IMR-90 (cell line): ENCODE measurements around the gene FOXK1. TPM values are rescaled to one million over a fixed set of nuclear protein-coding genes. Genes with fewer than 3 reads are reported as not detected.

ENCODE experiments used
- ATAC-seq: fragments of 200-7000 bp; cut with Tn5 transposase; 2 replicates; pipeline ENCODE4 v1.9.1; 2020; ENCODE audit warnings: low read depth, mild to moderate bottlenecking, moderate library complexity
- BruUV-seq: library from RNA; stranded (reverse); fragments of 400-500 nt; replicated peaks from 2 replicates; lab custom pipeline; 2021; lab: Mats Ljungman, UMichigan
- CTCF ChIA-PET: fragments of 300-600 bp; formaldehyde crosslinking; extraction: SDS; loops from one replicate; lab custom pipeline; 2021; ENCODE audit warnings: antibody characterized with exemption; lab: Yijun Ruan, JAX
- POLR2A ChIA-PET: fragments of 300-600 bp; sonication (Branson Sonifier 250); formaldehyde crosslinking; loops from one replicate; lab custom pipeline; 2022; ENCODE audit warnings: antibody characterized with exemption; ENCODE audit not compliant: unreplicated experiment; lab: Charles Lee
- DNase-seq: peaks from one replicate; pipeline ENCODE4 v3.0.0; 2013
- H2AFZ ChIP-seq: replicated peaks from 2 replicates; pipeline ENCODE3; 2013; ENCODE audit warnings: low read length, mild to moderate bottlenecking; ENCODE audit not compliant: poor library complexity
- H2AK5ac ChIP-seq: 2 replicates; pipeline ENCODE4 v1.6.1; 2013; ENCODE audit warnings: low read depth, low read length, inconsistent platforms
- H2AK9ac ChIP-seq: replicated peaks from 2 replicates; pipeline ENCODE3; 2013; ENCODE audit warnings: mild to moderate bottlenecking, low read depth, low read length, moderate library complexity; ENCODE audit not compliant: poor library complexity
- H2BK120ac ChIP-seq: 2 replicates; pipeline ENCODE4 v1.6.1; 2013; ENCODE audit warnings: low read depth, low read length, inconsistent platforms
- H2BK15ac ChIP-seq: 3 replicates; pipeline ENCODE4 v1.6.1; 2013; ENCODE audit warnings: low read depth, low read length, inconsistent platforms
- H2BK20ac ChIP-seq: 2 replicates; pipeline ENCODE4 v1.6.1; 2013; ENCODE audit warnings: low read depth, mild to moderate bottlenecking, inconsistent platforms, low read length, moderate library complexity
- H2BK5ac ChIP-seq: 2 replicates; pipeline ENCODE4 v1.6.1; 2013; ENCODE audit warnings: mild to moderate bottlenecking, low read depth, low read length, inconsistent platforms; ENCODE audit not compliant: poor library complexity, severe bottlenecking
- H3K14ac ChIP-seq: replicated peaks from 2 replicates; pipeline ENCODE4 v1.6.1; 2013; ENCODE audit warnings: low read depth, low read length, inconsistent platforms
- H3K18ac ChIP-seq: 2 replicates; pipeline ENCODE4 v1.6.1; 2013; ENCODE audit warnings: low read depth, low read length, control low read depth
- H3K23ac ChIP-seq: 2 replicates; pipeline ENCODE4 v1.6.1; 2013; ENCODE audit warnings: low read depth, low read length, inconsistent platforms
- H3K27ac ChIP-seq: 2 replicates; pipeline ENCODE4 v1.5.1; 2013; ENCODE audit warnings: mild to moderate bottlenecking, control low read depth, low read length; ENCODE audit not compliant: insufficient read depth
- H3K27me3 ChIP-seq: 2 replicates; pipeline ENCODE4 v1.6.1; 2013; ENCODE audit warnings: low read length; ENCODE audit not compliant: control insufficient read depth, insufficient read depth
- H3K36me3 ChIP-seq: 2 replicates; pipeline ENCODE4 v1.6.1; 2013; ENCODE audit warnings: low read length, mixed read lengths; ENCODE audit not compliant: control insufficient read depth, insufficient read depth
- H3K4ac ChIP-seq: 2 replicates; pipeline ENCODE4 v1.6.1; 2013; ENCODE audit warnings: low read depth, low read length, inconsistent platforms
- H3K4me1 ChIP-seq: 2 replicates; pipeline ENCODE4 v1.6.1; 2013; ENCODE audit warnings: low read length, mixed read lengths; ENCODE audit not compliant: control insufficient read depth, insufficient read depth
- H3K4me2 ChIP-seq: 2 replicates; pipeline ENCODE4 v1.6.1; 2013; ENCODE audit warnings: low read depth, mild to moderate bottlenecking, control low read depth, low read length, moderate library complexity
- H3K4me3 ChIP-seq: 2 replicates; pipeline ENCODE4 v1.5.1; 2013; ENCODE audit warnings: low read depth, mild to moderate bottlenecking, control low read depth, low read length, moderate library complexity; ENCODE audit not compliant: insufficient read depth
- H3K56ac ChIP-seq: 2 replicates; pipeline ENCODE4 v1.6.1; 2013; ENCODE audit warnings: low read length, inconsistent platforms; ENCODE audit not compliant: insufficient read depth; ENCODE audit errors: extremely low read depth
- H3K79me1 ChIP-seq, 2 experiments: 2 replicates each; pipeline ENCODE4 v1.6.1; 2013; ENCODE audit warnings: low read length in 2 of 2, inconsistent platforms in 1 of 2, low read depth in 1 of 2
- H3K9ac ChIP-seq: 2 replicates; pipeline ENCODE4 v1.6.1; 2013; ENCODE audit warnings: low read depth, low read length, control low read depth
- H3K9me1 ChIP-seq: 2 replicates; pipeline ENCODE4 v1.6.1; 2013; ENCODE audit warnings: low read length, inconsistent platforms; ENCODE audit not compliant: insufficient read depth
- H3K9me3 ChIP-seq: 2 replicates; pipeline ENCODE4 v1.6.1; 2013; ENCODE audit warnings: low read length; ENCODE audit not compliant: control insufficient read depth, insufficient read depth
- H4K20me1 ChIP-seq: 2 replicates; pipeline ENCODE4 v1.6.1; 2013; ENCODE audit warnings: low read length, inconsistent platforms; ENCODE audit not compliant: insufficient read depth
- H4K5ac ChIP-seq: 2 replicates; pipeline ENCODE4 v1.6.1; 2013; ENCODE audit warnings: mild to moderate bottlenecking, low read depth, low read length, control low read depth
- H4K8ac ChIP-seq, 2 experiments: 2 replicates each; pipeline ENCODE4 v1.6.1; 2013; ENCODE audit warnings: low read depth in 2 of 2, low read length in 2 of 2, control low read depth in 1 of 2, inconsistent platforms in 1 of 2
- H4K91ac ChIP-seq: 2 replicates; pipeline ENCODE4 v1.6.1; 2013; ENCODE audit warnings: low read depth, low read length, inconsistent platforms; ENCODE audit not compliant: insufficient read depth
- BHLHE40 ChIP-seq: fragments of 150-350 bp; IDR thresholded peaks from 2 replicates; pipeline ENCODE4 v1.6.1; 2016; ENCODE audit warnings: mild to moderate bottlenecking, low read depth, low read length
- CEBPB ChIP-seq: IDR thresholded peaks from 2 replicates; pipeline ENCODE4 v1.6.1; 2012; ENCODE audit warnings: low read depth, low read length, improper control_type of control experiment
- CHD1 ChIP-seq: IDR thresholded peaks from 2 replicates; pipeline ENCODE4 v1.6.1; 2012; ENCODE audit warnings: low read depth, low read length, improper control_type of control experiment
- FOS ChIP-seq: fragments of 150-350 bp; IDR thresholded peaks from 2 replicates; pipeline ENCODE4 v1.6.1; 2016; ENCODE audit warnings: low read depth, low read length
- MAFK ChIP-seq: IDR thresholded peaks from 2 replicates; pipeline ENCODE4 v1.6.1; 2012; ENCODE audit warnings: low read depth, low read length, improper control_type of control experiment
- MAZ ChIP-seq: IDR thresholded peaks from 2 replicates; pipeline ENCODE4 v1.6.1; 2012; ENCODE audit warnings: low read depth, mild to moderate bottlenecking, low read length, improper control_type of control experiment, moderate library complexity, borderline replicate concordance
- MXI1 ChIP-seq: IDR thresholded peaks from 2 replicates; pipeline ENCODE4 v1.6.1; 2012; ENCODE audit warnings: low read depth, mild to moderate bottlenecking, low read length, moderate library complexity, borderline replicate concordance
- NFE2L2 ChIP-seq: fragments of 150-350 bp; IDR thresholded peaks from 2 replicates; pipeline ENCODE4 v1.6.1; 2016; ENCODE audit warnings: low read depth, mild to moderate bottlenecking, low read length
- RAD21 ChIP-seq: IDR thresholded peaks from 2 replicates; pipeline ENCODE4 v1.6.1; 2012; ENCODE audit warnings: low read length, improper control_type of control experiment
- RCOR1 ChIP-seq: IDR thresholded peaks from 2 replicates; pipeline ENCODE4 v1.6.1; 2012; ENCODE audit warnings: mild to moderate bottlenecking, low read length, improper control_type of control experiment; ENCODE audit not compliant: insufficient replicate concordance
- RFX5 ChIP-seq: IDR thresholded peaks from 2 replicates; pipeline ENCODE4 v1.8.0; 2012; ENCODE audit warnings: low read depth, mild to moderate bottlenecking, low read length, moderate library complexity
- SMC3 ChIP-seq: fragments of 150-350 bp; IDR thresholded peaks from 2 replicates; pipeline ENCODE4 v1.6.1; 2016; ENCODE audit warnings: low read depth, mild to moderate bottlenecking, antibody characterized with exemption, low read length, moderate library complexity
- WGBS, 2 experiments: methylation state at CpG; one replicate each; pipeline versions ENCODE4 v1.1.5 to v1.1.7; 2013; ENCODE audit warnings: missing lambda C conversion rate in 2 of 2; ENCODE audit not compliant: insufficient read length in 1 of 2; ENCODE audit errors: extremely low coverage in 2 of 2; 5-methylcytosine and 5-hydroxymethylcytosine counted together
- dilution Hi-C: fragments of 300-500 bp; cut with HindIII; formaldehyde crosslinking; loops from one replicate; pipeline ENCODE4 v1.14.3; 2018; ENCODE audit warnings: low sequenced_read_pairs; ENCODE audit not compliant: unreplicated experiment
- in situ Hi-C: fragments of 300-500 bp; cut with MboI; formaldehyde crosslinking; loops from 3 replicates; pipeline ENCODE4 v1.14.3; 2019; ENCODE audit warnings: low sequenced_read_pairs, inconsistent platforms, mixed read lengths
- intact Hi-C: fragments of 100-400 bp; cut with micrococcal nuclease; formaldehyde crosslinking; loops from 2 replicates; pipeline ENCODE4 v1.10.0; 2022
- polyA plus RNA-seq, 3 experiments: library from polyadenylated mRNA; depleted of rRNA; stranded (reverse); fragments of >200 nt; gene quantifications; 2 replicates each; pipeline ENCODE4 v1.2.3, GENCODE V29; 2012; ENCODE audit warnings: low replicate concordance in 1 of 3
- total RNA-seq: library from RNA; depleted of rRNA; stranded (reverse); fragments of >200 nt; gene quantifications from 2 replicates; pipeline ENCODE4 v1.2.3, GENCODE V29; 2012
- TF ChIP-seq, protein P1 (sequence below): fragments of 150-350 bp; IDR thresholded peaks from 2 replicates; pipeline ENCODE4 v1.6.1; 2017; ENCODE audit warnings: mild to moderate bottlenecking, antibody characterized with exemption, low read length, low read depth
- TF ChIP-seq, protein P2 (sequence below): conservative IDR thresholded peaks from 2 replicates; pipeline ENCODE4 v1.5.1; 2012; ENCODE audit warnings: mild to moderate bottlenecking, low read depth, low read length, improper control_type of control experiment
- TF ChIP-seq, protein P3 (sequence below): fragments of 150-350 bp; IDR thresholded peaks from 2 replicates; pipeline ENCODE4 v1.6.1; 2016; ENCODE audit warnings: low read depth, mild to moderate bottlenecking, low read length, moderate library complexity, borderline replicate concordance

Gene FOXK1
- total and polyA plus RNA-seq, 2 of the 4 experiments (the other 2 are of a cell fraction): 4.3 to 8.8 TPM

DNA sequence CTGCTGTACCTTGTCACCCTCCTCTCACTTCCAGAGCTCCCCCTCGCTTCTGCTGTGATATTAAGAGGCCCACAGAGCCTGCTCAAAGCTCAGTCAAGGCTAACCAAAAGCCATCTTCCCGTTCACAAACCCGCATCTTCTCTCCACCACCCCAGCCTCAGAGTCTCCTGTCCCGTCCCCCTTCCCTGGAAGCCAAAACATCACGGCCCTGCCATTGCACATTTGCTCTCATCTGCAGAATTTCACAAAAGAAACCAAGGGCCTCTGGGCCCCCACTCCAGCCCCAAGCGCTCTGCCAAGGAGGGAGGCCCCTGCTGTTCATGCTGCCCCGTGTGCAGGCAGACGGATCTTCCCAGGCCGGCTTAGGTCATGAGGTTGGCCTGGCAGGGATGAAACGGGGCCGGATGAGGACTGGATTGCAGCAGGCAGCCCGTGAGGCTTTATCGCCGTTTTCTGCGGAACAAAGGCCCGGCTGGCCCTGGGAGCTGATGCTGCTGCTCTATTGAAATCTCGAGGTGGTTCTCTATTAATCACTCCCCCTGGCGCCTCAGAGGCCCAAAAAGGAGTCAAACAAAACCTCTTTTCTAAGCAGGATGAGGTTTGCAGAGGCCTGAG is 31.6 kb upstream of the FOXK1 start:
- Histone ChIP-seq H2BK5ac (no peak overlapping the region), H2BK20ac (no peak overlapping the region), H2AK5ac (no peak overlapping the region), H3K14ac (no peak overlapping the region), H4K5ac (peak overlapping the region; percentile 65), H3K79me1 (no peaks in the 10 kb centered on the region; a peak in 1 of 4 replicates), H2AK9ac (no peak overlapping the region), H2BK15ac (no peak overlapping the region), H3K27ac (peak overlapping the region; percentile 4; the same call in 1 of the 2 replicates), H3K27me3 (no peaks in the 10 kb centered on the region), H3K23ac (no peak overlapping the region), H3K9me1 (no peaks in the 10 kb centered on the region), H3K4me1 (peaks cover 7% of the 10 kb centered on the region), H3K4me2 (no peak overlapping the region), H3K4me3 (no peak overlapping the region), H3K18ac (peak overlapping the region; percentile 40; the same call in 1 of the 2 replicates), H3K9ac (peak overlapping the region; percentile 18; the same call in 1 of the 2 replicates), H4K8ac (peak overlapping the region; percentile 18 to 29; a peak in 2 of 4 replicates), H4K20me1 (no peaks in the 10 kb centered on the region), H2BK120ac (no peak overlapping the region; the same call in 1 of the 2 replicates), H2AFZ (peak overlapping the region; percentile 60), H3K4ac (peak overlapping the region; percentile 36; the same call in 1 of the 2 replicates), H3K56ac (no peak overlapping the region), H3K36me3 (no peaks in the 10 kb centered on the region), H3K9me3 (no peaks in the 10 kb centered on the region), H4K91ac (0 out of 2 replicates have a peak overlapping the region, but pooled peaks have one; percentile 21)
- peak; percentile 46 for ATAC-seq
- BruUV-seq: no TSS peak
- dilution Hi-C loops (no loop called here), in situ Hi-C loops (no loop called here), intact Hi-C loops (no loop called here)
- WGBS, 2 experiments: 60% methylated on average over 5 of the region's 18 CpGs; no CpG with 5 or more reads in 1 of the 2 experiments
- ChIA-PET CTCF (interaction anchor here (1.1 kb wide), 1 partner anchor 18 kb away, joined by 3 read pairs; no protein-coding TSS in a partner anchor), POLR2A (no interaction called here)
- DNase-seq: peak; percentile 23
- TF ChIP-seq FOS (no peak), RAD21 (no peak), CEBPB (no peak), MAZ (no peak), NFE2L2 (no peak), SMC3 (no peak), CHD1 (no peak), MXI1 (no peak), BHLHE40 (no peak), RCOR1 (no peak), RFX5 (no peak), MAFK (no peak)
- TF ChIP-seq, protein P1, sequence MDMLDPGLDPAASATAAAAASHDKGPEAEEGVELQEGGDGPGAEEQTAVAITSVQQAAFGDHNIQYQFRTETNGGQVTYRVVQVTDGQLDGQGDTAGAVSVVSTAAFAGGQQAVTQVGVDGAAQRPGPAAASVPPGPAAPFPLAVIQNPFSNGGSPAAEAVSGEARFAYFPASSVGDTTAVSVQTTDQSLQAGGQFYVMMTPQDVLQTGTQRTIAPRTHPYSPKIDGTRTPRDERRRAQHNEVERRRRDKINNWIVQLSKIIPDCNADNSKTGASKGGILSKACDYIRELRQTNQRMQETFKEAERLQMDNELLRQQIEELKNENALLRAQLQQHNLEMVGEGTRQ: no peak
- TF ChIP-seq, protein P2, sequence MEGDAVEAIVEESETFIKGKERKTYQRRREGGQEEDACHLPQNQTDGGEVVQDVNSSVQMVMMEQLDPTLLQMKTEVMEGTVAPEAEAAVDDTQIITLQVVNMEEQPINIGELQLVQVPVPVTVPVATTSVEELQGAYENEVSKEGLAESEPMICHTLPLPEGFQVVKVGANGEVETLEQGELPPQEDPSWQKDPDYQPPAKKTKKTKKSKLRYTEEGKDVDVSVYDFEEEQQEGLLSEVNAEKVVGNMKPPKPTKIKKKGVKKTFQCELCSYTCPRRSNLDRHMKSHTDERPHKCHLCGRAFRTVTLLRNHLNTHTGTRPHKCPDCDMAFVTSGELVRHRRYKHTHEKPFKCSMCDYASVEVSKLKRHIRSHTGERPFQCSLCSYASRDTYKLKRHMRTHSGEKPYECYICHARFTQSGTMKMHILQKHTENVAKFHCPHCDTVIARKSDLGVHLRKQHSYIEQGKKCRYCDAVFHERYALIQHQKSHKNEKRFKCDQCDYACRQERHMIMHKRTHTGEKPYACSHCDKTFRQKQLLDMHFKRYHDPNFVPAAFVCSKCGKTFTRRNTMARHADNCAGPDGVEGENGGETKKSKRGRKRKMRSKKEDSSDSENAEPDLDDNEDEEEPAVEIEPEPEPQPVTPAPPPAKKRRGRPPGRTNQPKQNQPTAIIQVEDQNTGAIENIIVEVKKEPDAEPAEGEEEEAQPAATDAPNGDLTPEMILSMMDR: no peak
- TF ChIP-seq, protein P3, sequence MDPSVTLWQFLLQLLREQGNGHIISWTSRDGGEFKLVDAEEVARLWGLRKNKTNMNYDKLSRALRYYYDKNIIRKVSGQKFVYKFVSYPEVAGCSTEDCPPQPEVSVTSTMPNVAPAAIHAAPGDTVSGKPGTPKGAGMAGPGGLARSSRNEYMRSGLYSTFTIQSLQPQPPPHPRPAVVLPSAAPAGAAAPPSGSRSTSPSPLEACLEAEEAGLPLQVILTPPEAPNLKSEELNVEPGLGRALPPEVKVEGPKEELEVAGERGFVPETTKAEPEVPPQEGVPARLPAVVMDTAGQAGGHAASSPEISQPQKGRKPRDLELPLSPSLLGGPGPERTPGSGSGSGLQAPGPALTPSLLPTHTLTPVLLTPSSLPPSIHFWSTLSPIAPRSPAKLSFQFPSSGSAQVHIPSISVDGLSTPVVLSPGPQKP: no peak
